IPS DF 6.9 (cell line): ENCODE measurements around the gene AKR1B1.

Experiments
- DNase-seq: peaks from one replicate; pipeline ENCODE4 v3.0.0-alpha.2; 2013; ENCODE audit warnings: low read depth, low spot score
- H3K27ac ChIP-seq: one replicate; pipeline ENCODE4 v1.5.1; 2013; ENCODE audit warnings: low read length, control low read depth
- H3K27me3 ChIP-seq: 2 replicates; pipeline ENCODE4 v1.6.1; 2013; ENCODE audit warnings: mild to moderate bottlenecking, low read length; ENCODE audit not compliant: control insufficient read depth, insufficient read depth
- H3K36me3 ChIP-seq: 2 replicates; pipeline ENCODE4 v1.6.1; 2013; ENCODE audit warnings: low read length; ENCODE audit not compliant: control insufficient read depth, insufficient read depth
- H3K4me1 ChIP-seq: 2 replicates; pipeline ENCODE4 v1.6.1; 2013; ENCODE audit warnings: low read length; ENCODE audit not compliant: control insufficient read depth, insufficient read depth
- H3K4me3 ChIP-seq: 2 replicates; pipeline ENCODE4 v1.5.1; 2013; ENCODE audit warnings: mild to moderate bottlenecking, low read length
- H3K9me3 ChIP-seq: 2 replicates; pipeline ENCODE4 v1.6.1; 2013; ENCODE audit warnings: low read length, inconsistent platforms; ENCODE audit not compliant: control insufficient read depth, insufficient read depth
- WGBS: extraction: QIAGEN DNeasy Blood & Tissue Kit; methylation state at CpG from one replicate; pipeline ENCODE4 v1.1.7; 2013; ENCODE audit warnings: mixed read lengths, missing lambda C conversion rate; ENCODE audit not compliant: insufficient read length, insufficient coverage; 5-methylcytosine and 5-hydroxymethylcytosine counted together

Gene AKR1B1

DNA sequence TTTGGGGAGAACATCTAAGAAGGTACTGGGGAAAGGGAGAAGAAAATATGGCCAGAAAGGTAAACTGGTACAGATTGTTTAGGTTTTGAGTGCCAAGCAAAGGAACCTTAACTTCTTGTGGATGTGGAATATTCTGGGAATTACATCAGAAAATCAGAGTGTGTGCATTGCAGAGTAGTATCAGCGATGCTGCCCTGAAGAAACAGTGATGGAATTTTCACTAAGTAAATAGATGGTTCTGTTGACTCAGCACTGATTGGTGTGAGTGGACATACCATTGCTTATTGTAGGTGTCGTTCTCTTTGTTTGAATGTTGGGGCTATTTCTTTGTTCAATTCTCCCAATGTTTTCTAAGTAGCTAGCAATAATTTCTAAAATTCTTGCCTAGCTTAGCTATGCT lies 24.4 kb upstream of the AKR1B1 start:
- no peaks in the 10 kb centered on the region for H3K36me3 ChIP-seq
- H3K4me1 ChIP-seq: no peaks in the 10 kb centered on the region
- H3K4me3 ChIP-seq: no peak overlapping the region
- no peaks in the 10 kb centered on the region for H3K27me3 ChIP-seq
- no peak for DNase-seq
- H3K9me3 ChIP-seq: no peaks in the 10 kb centered on the region
- WGBS: no CpG with 5 or more reads among the region's 2 CpGs
- no peak overlapping the region for H3K27ac ChIP-seq

DNA sequence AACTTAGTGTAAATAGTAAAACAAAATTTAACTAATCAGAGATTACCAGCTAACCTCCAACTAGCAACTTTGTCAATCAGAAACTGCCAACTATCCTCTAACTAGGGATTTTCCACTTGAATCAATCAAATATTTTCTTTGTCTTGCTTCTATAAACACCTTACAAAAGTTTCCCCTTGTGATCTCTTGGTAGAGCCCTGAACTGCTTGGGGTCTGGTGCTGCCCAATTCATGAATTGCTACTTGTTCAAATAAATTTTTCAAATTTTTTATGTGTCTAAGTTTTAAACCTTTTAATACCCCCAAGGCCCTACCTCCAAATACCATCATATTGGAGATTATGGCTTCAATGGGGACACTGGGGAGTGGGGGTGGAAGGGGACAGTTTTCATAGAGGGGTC lies 24.0 kb upstream of the AKR1B1 start:
- Histone ChIP-seq H3K27me3 (no peaks in the 10 kb centered on the region), H3K9me3 (no peaks in the 10 kb centered on the region), H3K4me3 (no peak overlapping the region), H3K27ac (no peak overlapping the region), H3K36me3 (no peaks in the 10 kb centered on the region), H3K4me1 (no peaks in the 10 kb centered on the region)
- no peak for DNase-seq

DNA sequence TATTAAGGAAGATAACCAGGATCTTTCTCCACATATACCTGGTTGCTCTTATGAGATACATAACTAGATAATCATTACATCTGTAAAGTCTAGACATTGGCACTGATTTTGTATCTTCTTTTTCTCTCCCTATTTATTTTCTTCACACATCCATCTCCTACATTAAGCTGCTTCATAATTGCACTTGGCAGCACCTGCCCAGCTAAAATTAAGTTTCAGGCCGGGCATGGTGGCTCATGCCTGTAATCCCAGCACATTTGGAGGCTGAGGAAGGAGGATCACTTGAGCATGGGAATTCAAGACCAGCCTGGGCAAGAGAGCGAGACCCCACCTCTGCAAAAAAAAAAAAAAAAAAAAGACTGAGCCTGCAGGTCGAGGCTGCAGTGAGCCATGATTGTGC lies 22.3 kb upstream of the AKR1B1 start:
- Histone ChIP-seq H3K4me1 (no peaks in the 10 kb centered on the region), H3K27ac (no peak overlapping the region), H3K27me3 (no peaks in the 10 kb centered on the region), H3K4me3 (no peak overlapping the region), H3K9me3 (no peaks in the 10 kb centered on the region), H3K36me3 (no peaks in the 10 kb centered on the region)
- no peak for DNase-seq
- WGBS: no CpG with 5 or more reads among the region's 3 CpGs

DNA sequence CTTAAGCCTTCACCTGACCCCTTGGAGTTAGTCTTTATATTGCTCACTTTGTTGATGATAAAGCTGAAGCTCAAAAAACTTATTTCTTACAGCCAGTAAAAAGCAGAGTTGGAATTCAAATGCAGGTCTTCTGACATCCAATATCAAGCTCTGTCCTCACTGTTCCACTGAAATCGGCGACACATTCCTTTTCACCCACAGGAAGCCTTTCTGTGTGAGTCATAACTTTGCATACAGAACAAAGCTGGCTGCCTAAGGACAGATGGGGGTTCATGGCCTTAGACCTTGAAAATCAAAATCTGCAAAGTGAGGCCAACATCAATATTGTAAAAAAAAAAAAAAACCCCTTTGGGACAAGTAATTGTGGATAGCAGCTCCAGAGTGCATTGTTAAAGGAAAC lies 21.8 kb upstream of the AKR1B1 start:
- no peak for DNase-seq
- Histone ChIP-seq H3K9me3 (no peaks in the 10 kb centered on the region), H3K4me3 (no peak overlapping the region), H3K27me3 (no peaks in the 10 kb centered on the region), H3K27ac (no peak overlapping the region), H3K4me1 (no peaks in the 10 kb centered on the region), H3K36me3 (no peaks in the 10 kb centered on the region)
- no CpG with 5 or more reads among the region's 2 CpGs for WGBS

DNA sequence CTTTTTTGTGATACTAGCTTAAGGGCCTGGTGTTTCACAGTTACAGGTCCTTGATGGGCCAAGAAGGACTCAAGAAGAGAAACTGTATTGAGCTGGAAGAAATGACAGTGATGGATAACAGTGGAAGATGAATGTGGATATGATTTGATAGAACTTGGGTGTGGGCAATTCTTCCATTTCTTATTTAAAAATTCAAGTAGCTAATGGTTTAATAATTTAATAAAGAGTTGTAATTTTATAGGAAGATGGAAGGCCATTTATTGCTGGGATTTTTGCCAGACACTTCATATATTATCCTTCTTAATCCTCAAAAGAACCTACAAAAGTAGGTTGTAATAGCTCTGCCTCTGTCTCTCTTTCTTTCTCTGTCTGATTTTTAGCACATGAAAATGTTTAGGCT lies 21.3 kb upstream of the AKR1B1 start:
- Histone ChIP-seq H3K27ac (no peak overlapping the region), H3K9me3 (no peaks in the 10 kb centered on the region), H3K4me1 (no peaks in the 10 kb centered on the region), H3K36me3 (no peaks in the 10 kb centered on the region), H3K27me3 (no peaks in the 10 kb centered on the region), H3K4me3 (no peak overlapping the region)
- no peak for DNase-seq

DNA sequence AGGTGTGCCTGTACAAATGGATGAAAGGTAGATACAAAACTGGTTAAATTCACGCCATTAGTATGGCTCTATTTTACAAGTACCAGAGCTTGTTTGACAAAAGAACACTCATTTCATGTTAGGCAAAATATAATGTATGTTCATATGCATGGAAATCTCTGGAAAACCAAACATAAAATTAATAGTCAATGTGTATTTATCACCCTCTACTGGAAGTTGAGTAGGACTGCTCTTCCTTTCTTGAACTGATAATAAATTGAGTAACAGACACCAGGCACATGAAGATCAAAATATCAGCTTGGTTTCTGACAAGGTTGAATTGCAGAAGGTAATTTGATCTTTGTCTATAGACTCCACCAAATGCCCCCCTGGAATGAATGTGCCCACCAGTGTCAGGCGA lies 19.8 kb upstream of the AKR1B1 start:
- no peak overlapping the region for H3K27ac ChIP-seq
- WGBS: no CpG with 5 or more reads among the region's 2 CpGs
- H3K36me3 ChIP-seq: no peaks in the 10 kb centered on the region
- no peak for DNase-seq
- H3K4me3 ChIP-seq: no peak overlapping the region
- no peaks in the 10 kb centered on the region for H3K4me1 ChIP-seq
- no peaks in the 10 kb centered on the region for H3K9me3 ChIP-seq
- no peaks in the 10 kb centered on the region for H3K27me3 ChIP-seq

DNA sequence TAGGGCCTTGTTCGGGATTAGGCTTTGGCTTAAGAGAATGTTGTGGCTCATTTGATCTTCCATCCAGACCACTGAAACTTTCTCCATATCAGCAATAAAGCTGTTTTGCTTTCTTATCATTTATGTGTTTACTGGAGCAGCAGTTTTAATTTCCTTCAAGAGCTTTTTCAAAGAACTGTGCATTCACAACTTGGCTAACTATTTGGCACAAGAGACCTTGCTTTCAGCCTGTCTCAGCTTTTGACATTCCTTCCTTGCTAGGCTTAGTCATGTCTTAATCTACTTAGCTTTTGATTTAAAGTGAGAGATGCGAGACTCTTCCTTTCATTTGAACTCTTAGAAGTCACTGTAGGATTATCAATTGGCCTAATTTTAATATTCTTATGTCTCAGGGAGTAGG lies 19.1 kb upstream of the AKR1B1 start:
- H3K4me3 ChIP-seq: no peak overlapping the region
- H3K27me3 ChIP-seq: no peaks in the 10 kb centered on the region
- no peaks in the 10 kb centered on the region for H3K36me3 ChIP-seq
- H3K9me3 ChIP-seq: no peaks in the 10 kb centered on the region
- H3K27ac ChIP-seq: no peak overlapping the region
- no CpG with 5 or more reads among the region's 2 CpGs for WGBS
- DNase-seq: no peak
- H3K4me1 ChIP-seq: no peaks in the 10 kb centered on the region

DNA sequence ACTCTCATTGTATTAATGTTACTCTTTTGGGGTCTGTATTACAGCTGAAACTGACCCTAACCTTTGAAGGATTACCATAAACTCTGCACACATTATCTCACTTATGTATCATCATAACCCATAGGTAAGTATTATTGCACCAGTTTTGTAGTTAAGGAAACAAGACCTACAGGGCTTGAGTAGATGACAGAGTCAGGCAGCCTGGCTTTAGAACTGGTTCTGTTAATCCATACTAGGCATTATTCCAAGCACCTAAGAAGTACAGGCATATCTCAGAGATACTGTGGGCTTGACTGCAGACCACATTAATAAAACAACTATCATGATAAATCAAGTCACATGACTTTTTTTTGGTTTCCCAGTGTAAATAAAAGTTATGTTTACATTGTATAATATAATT lies 17.1 kb upstream of the AKR1B1 start:
- no peak overlapping the region for H3K4me3 ChIP-seq
- no peaks in the 10 kb centered on the region for H3K4me1 ChIP-seq
- no peaks in the 10 kb centered on the region for H3K27me3 ChIP-seq
- no peaks in the 10 kb centered on the region for H3K9me3 ChIP-seq
- no peaks in the 10 kb centered on the region for H3K36me3 ChIP-seq
- H3K27ac ChIP-seq: no peak overlapping the region
- no peak for DNase-seq

DNA sequence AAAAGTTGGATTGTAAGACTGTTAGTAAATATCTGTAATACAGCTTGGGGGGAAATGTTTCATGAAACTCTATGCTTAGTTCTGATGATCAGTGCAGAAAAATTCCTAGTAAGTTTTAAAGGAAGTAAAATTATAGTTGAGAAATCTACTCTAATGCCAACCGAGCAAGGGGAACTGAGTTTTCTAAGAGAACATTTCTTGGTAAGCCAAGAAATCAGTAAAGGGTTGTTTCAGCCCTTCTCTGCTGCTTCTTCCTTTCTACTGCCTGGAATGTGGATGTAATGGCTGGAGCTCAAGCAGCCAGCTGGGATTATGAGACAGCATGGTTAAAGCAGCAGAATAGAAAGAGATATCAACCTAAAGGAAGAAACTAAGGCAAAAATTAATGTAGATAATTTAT lies 15.9 kb upstream of the AKR1B1 start:
- WGBS: no CpG with 5 or more reads among the region's 1 CpG
- no peak for DNase-seq
- H3K36me3 ChIP-seq: no peaks in the 10 kb centered on the region
- H3K27ac ChIP-seq: no peak overlapping the region
- no peaks in the 10 kb centered on the region for H3K4me1 ChIP-seq
- H3K4me3 ChIP-seq: no peak overlapping the region
- H3K9me3 ChIP-seq: no peaks in the 10 kb centered on the region
- no peaks in the 10 kb centered on the region for H3K27me3 ChIP-seq

DNA sequence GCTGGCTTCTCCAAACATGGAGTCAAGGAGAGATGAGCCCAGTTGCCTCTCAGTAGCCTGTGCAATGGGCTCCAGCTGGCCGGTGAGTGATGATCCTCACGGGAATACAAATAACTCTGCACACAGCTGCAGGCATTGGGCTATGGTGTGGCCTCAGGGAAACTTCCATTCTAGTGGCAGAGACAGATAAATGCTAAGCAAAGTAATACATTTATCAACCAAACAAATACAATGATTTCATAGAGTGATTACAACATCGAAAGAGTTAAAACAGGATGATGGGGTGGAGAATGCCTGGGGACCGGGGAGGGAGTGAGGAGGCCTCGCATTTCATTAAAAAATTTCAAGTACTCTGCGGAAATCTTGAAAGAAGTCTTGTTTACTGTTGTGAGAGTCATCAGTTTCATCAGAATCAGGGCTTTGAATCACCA lies 15.0 kb upstream of the AKR1B1 start:
- DNase-seq: no peak
- H3K36me3 ChIP-seq: no peaks in the 10 kb centered on the region
- H3K27ac ChIP-seq: no peak overlapping the region
- H3K4me1 ChIP-seq: no peaks in the 10 kb centered on the region
- H3K9me3 ChIP-seq: no peaks in the 10 kb centered on the region
- H3K4me3 ChIP-seq: no peak overlapping the region
- no peaks in the 10 kb centered on the region for H3K27me3 ChIP-seq
- no CpG with 5 or more reads among the region's 6 CpGs for WGBS

DNA sequence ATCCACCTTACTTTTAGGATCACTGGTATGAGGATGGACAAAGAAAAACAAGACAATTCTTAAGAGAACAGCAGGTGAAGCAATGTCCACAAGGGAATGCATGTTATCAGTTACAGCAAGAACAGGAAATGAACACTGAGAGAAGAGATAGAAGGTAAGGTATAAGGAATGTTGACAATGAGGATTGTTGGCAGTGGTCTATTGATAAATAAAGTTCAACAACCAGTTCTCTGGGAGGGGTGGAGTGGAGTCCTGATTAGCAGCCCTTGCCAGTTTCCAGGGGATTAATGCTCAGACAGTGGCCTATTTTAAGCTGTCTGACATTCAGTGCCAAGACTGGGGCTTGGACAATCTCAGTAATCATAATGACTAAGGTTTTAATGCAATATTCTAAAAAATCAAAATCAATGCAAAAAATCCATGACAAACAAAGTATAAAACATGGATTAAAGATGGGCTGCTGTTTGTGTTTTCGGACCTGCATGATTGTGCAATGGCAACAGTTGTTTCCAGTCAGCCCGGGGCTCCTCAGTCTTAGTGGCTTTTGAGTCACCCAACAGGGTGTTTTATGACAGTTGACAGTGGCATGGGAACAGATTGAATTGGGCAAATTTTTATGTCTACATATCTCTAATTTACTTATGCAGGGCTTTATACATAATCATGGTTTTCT lies 13.8 kb upstream of the AKR1B1 start:
- no peak for DNase-seq
- no CpG with 5 or more reads among the region's 2 CpGs for WGBS
- Histone ChIP-seq H3K27ac (no peak overlapping the region), H3K9me3 (no peaks in the 10 kb centered on the region), H3K4me3 (no peak overlapping the region), H3K27me3 (no peaks in the 10 kb centered on the region), H3K36me3 (no peaks in the 10 kb centered on the region), H3K4me1 (no peaks in the 10 kb centered on the region)
